ENCODE results near the gene SERPINB7.

DNA sequence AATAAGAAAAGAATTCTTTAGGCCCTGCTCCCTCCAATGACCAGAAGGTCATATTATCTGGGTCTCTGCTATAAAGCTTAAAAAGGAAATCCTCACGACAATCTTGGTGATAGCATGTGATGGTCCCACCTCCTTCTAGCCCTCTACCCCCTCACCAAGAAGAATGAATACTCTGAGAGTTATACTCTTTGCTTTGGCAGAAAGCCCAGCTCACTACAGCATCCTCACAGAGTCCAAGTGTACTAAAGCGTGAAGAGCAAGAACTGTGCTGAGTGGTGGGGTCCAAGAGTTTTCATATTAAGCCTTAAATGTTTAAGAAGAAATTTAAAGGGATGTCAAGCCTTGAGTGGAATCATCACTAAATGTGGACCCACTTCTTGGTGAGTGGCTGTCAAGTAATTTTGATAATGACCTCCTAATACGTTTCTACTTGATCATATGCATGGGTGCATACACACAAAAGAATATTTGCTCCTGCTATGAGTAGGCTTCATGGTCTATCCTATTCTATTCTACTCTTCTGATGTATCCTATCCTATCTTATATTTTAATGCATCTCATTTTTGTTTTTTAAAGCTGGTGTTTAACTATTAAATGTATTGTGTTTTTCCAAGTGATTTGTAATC, 16.5 kb upstream of the SERPINB7 start:
- TF ChIP-seq OSR1 (CRISPR knock-in tag; IDR thresholded peaks at IDR 0.05): no peak
- TF ChIP-seq ZNF70 (CRISPR knock-in tag; IDR thresholded peaks at IDR 0.05): no peak
- TF ChIP-seq, protein P1, sequence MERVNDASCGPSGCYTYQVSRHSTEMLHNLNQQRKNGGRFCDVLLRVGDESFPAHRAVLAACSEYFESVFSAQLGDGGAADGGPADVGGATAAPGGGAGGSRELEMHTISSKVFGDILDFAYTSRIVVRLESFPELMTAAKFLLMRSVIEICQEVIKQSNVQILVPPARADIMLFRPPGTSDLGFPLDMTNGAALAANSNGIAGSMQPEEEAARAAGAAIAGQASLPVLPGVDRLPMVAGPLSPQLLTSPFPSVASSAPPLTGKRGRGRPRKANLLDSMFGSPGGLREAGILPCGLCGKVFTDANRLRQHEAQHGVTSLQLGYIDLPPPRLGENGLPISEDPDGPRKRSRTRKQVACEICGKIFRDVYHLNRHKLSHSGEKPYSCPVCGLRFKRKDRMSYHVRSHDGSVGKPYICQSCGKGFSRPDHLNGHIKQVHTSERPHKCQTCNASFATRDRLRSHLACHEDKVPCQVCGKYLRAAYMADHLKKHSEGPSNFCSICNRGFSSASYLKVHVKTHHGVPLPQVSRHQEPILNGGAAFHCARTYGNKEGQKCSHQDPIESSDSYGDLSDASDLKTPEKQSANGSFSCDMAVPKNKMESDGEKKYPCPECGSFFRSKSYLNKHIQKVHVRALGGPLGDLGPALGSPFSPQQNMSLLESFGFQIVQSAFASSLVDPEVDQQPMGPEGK (CRISPR knock-in tag; IDR thresholded peaks at IDR 0.05; ENCODE audit: borderline replicate concordance): no peak
